T-helper 17 cell (primary cell): ENCODE measurements around the gene FOXN1. TPM values are rescaled to one million over a fixed set of nuclear protein-coding genes. Genes with fewer than 3 reads are reported as not detected.

Experiments
- ATAC-seq: fragments of 150-1000 bp; cut with Tn5 transposase; 2 replicates; pipeline ENCODE4 v1.10.0; 2021; ENCODE audit warnings: mild to moderate bottlenecking, moderate library complexity
- DNase-seq, 3 donors: peaks; one replicate each; pipeline versions ENCODE4 v3.0.0 to v3.0.0-alpha.2; 2020 to 2021
- H3K9me3 ChIP-seq: one replicate; pipeline ENCODE4 v1.7.0; 2013; ENCODE audit warnings: low read length, mild to moderate bottlenecking; ENCODE audit not compliant: control insufficient read depth, poor library complexity, severe bottlenecking
- H3K27ac Mint-ChIP-seq: one replicate; pipeline ENCODE4 v1.8.0; 2022; ENCODE audit warnings: mild to moderate bottlenecking, moderate library complexity, mixed read lengths
- H3K27me3 Mint-ChIP-seq: one replicate; pipeline ENCODE4 v1.8.0; 2022; ENCODE audit warnings: mixed read lengths
- H3K36me3 Mint-ChIP-seq: one replicate; pipeline ENCODE4 v1.8.0; 2022; ENCODE audit warnings: low read depth, mixed read lengths
- H3K4me1 Mint-ChIP-seq: one replicate; pipeline ENCODE4 v1.8.0; 2022; ENCODE audit warnings: mild to moderate bottlenecking, mixed read lengths
- H3K4me3 Mint-ChIP-seq: one replicate; pipeline ENCODE4 v1.8.0; 2022; ENCODE audit warnings: mild to moderate bottlenecking, moderate library complexity, mixed read lengths
- total RNA-seq, 4 donors: library from RNA in 2 of 4; stranded (reverse) in 2 of 4; gene quantifications; one replicate each; pipeline ENCODE4 v1.2.3 and lab custom pipeline; 2022 to 2026

Gene FOXN1
- total RNA-seq, 2 donors from 2014 or later, result not detected

GRCh38 chr17:28528327-28529012 is 22.3 kb downstream of the FOXN1 start:
- no peaks in the 10 kb centered on the region for H3K9me3 ChIP-seq
- peaks cover 4% of the 10 kb centered on the region for H3K4me1 Mint-ChIP-seq
- DNase-seq (no peak), ATAC-seq (no peak)
- no peaks in the 10 kb centered on the region for H3K36me3 Mint-ChIP-seq
- no peak overlapping the region for H3K4me3 Mint-ChIP-seq
- peak overlapping the region; percentile 79 for H3K27ac Mint-ChIP-seq
- peaks cover 7% of the 10 kb centered on the region for H3K27me3 Mint-ChIP-seq

GRCh38 chr17:28529013-28529400 is 22.9 kb downstream of the FOXN1 start:
- no peak for DNase-seq
- Mint-ChIP-seq H3K4me3 (no peak overlapping the region), H3K27ac (no peak overlapping the region), H3K36me3 (no peaks in the 10 kb centered on the region), H3K27me3 (peaks cover 7% of the 10 kb centered on the region), H3K4me1 (peaks cover 5% of the 10 kb centered on the region)
- no peak for ATAC-seq
- H3K9me3 ChIP-seq, result no peaks in the 10 kb centered on the region

GRCh38 chr17:28530250-28530649 is 24.1 kb downstream of the FOXN1 start:
- Mint-ChIP-seq H3K4me3 (no peak overlapping the region), H3K36me3 (no peaks in the 10 kb centered on the region), H3K27ac (no peak overlapping the region), H3K4me1 (peaks cover 5% of the 10 kb centered on the region), H3K27me3 (peaks cover 7% of the 10 kb centered on the region)
- ATAC-seq (no peak), DNase-seq (no peak)
- no peaks in the 10 kb centered on the region for H3K9me3 ChIP-seq

GRCh38 chr17:28530926-28531325 is 24.8 kb downstream of the FOXN1 start:
- Mint-ChIP-seq H3K4me1 (peaks cover 5% of the 10 kb centered on the region), H3K36me3 (no peaks in the 10 kb centered on the region), H3K4me3 (no peak overlapping the region), H3K27me3 (peaks cover 7% of the 10 kb centered on the region), H3K27ac (no peak overlapping the region)
- ATAC-seq, result no peak
- no peak for DNase-seq
- H3K9me3 ChIP-seq, result no peaks in the 10 kb centered on the region

- Mint-ChIP-seq H3K4me1 (peaks cover 3% of the 10 kb centered on the region), H3K36me3 (no peaks in the 10 kb centered on the region), H3K27ac (no peak overlapping the region), H3K27me3 (peaks cover 7% of the 10 kb centered on the region), H3K4me3 (no peak overlapping the region)
- no peaks in the 10 kb centered on the region for H3K9me3 ChIP-seq
- no peak for DNase-seq
- ATAC-seq, result no peak
Measured at GRCh38 chr17:28532050-28532960, 26.2 kb downstream of the FOXN1 start.

GRCh38 chr17:28533091-28533807 is 27.1 kb downstream of the FOXN1 start:
- no peaks in the 10 kb centered on the region for H3K36me3 Mint-ChIP-seq
- ATAC-seq (no peak), DNase-seq (no peak)
- H3K4me1 Mint-ChIP-seq, result peaks cover 3% of the 10 kb centered on the region
- peaks cover 7% of the 10 kb centered on the region for H3K27me3 Mint-ChIP-seq
- H3K27ac Mint-ChIP-seq, result no peak overlapping the region
- no peaks in the 10 kb centered on the region for H3K9me3 ChIP-seq
- H3K4me3 Mint-ChIP-seq, result no peak overlapping the region

GRCh38 chr17:28534740-28535375 is 28.7 kb downstream of the FOXN1 start:
- ATAC-seq (no peak), DNase-seq (no peak)
- Mint-ChIP-seq H3K27ac (no peak overlapping the region), H3K4me1 (peaks cover 3% of the 10 kb centered on the region), H3K4me3 (no peak overlapping the region), H3K36me3 (no peaks in the 10 kb centered on the region), H3K27me3 (peaks cover 7% of the 10 kb centered on the region)
- no peaks in the 10 kb centered on the region for H3K9me3 ChIP-seq

- H3K27me3 Mint-ChIP-seq, result peaks cover under 1% of the 10 kb centered on the region
- no peaks in the 10 kb centered on the region for H3K36me3 Mint-ChIP-seq
- no peaks in the 10 kb centered on the region for H3K9me3 ChIP-seq
- H3K27ac Mint-ChIP-seq, result peak overlapping the region; percentile 21
- H3K4me1 Mint-ChIP-seq, result peaks cover 3% of the 10 kb centered on the region
- no peak for DNase-seq
- no peak for ATAC-seq
- H3K4me3 Mint-ChIP-seq, result no peak overlapping the region
Measured at GRCh38 chr17:28536532-28537218, 30.5 kb downstream of the FOXN1 start.

- peak overlapping the region; percentile 21 for H3K27ac Mint-ChIP-seq
- H3K4me3 Mint-ChIP-seq, result no peak overlapping the region
- no peaks in the 10 kb centered on the region for H3K9me3 ChIP-seq
- no peaks in the 10 kb centered on the region for H3K27me3 Mint-ChIP-seq
- ATAC-seq, result no peak
- no peaks in the 10 kb centered on the region for H3K36me3 Mint-ChIP-seq
- peaks cover 3% of the 10 kb centered on the region for H3K4me1 Mint-ChIP-seq
- no peak for DNase-seq
Measured at GRCh38 chr17:28537219-28537610, 31.1 kb downstream of the FOXN1 start.

- ATAC-seq, result no peak
- H3K4me1 Mint-ChIP-seq, result peaks cover 2% of the 10 kb centered on the region
- DNase-seq, result no peak
- H3K36me3 Mint-ChIP-seq, result no peaks in the 10 kb centered on the region
- no peaks in the 10 kb centered on the region for H3K27me3 Mint-ChIP-seq
- peak overlapping the region; percentile 29 for H3K27ac Mint-ChIP-seq
- H3K9me3 ChIP-seq, result no peaks in the 10 kb centered on the region
- H3K4me3 Mint-ChIP-seq, result no peak overlapping the region
Measured at GRCh38 chr17:28538296-28538895, 32.2 kb downstream of the FOXN1 start.

GRCh38 chr17:28540231-28540630 is 34.1 kb downstream of the FOXN1 start:
- no peaks in the 10 kb centered on the region for H3K9me3 ChIP-seq
- ATAC-seq (no peak), DNase-seq (no peak)
- Mint-ChIP-seq H3K4me1 (peaks cover 4% of the 10 kb centered on the region), H3K4me3 (peak overlapping the region; percentile 15), H3K27ac (peak overlapping the region; percentile 54), H3K36me3 (peaks cover 4% of the 10 kb centered on the region), H3K27me3 (no peaks in the 10 kb centered on the region)

- no peaks in the 10 kb centered on the region for H3K9me3 ChIP-seq
- Mint-ChIP-seq H3K27me3 (no peaks in the 10 kb centered on the region), H3K4me1 (peaks cover 4% of the 10 kb centered on the region), H3K36me3 (peaks cover 6% of the 10 kb centered on the region), H3K4me3 (no peak overlapping the region), H3K27ac (no peak overlapping the region)
- ATAC-seq (no peak), DNase-seq (no peak)
Measured at GRCh38 chr17:28541439-28541838, 35.3 kb downstream of the FOXN1 start.
